ENCODE results near the gene MDGA2. TPM values are rescaled to one million over a fixed set of nuclear protein-coding genes. Genes with fewer than 3 reads are reported as not detected.

MDGA2 gene
- total and polyA plus RNA-seq, 2 of the 4 experiments (the other 2 are of a cell fraction): 0.02 TPM; not detected in 1

- dilution Hi-C loops (cut with HindIII; ENCODE audit: low sequenced_read_pairs, unreplicated experiment): no loop called here
- DNase-seq (no peak), ATAC-seq (ENCODE audit: low read depth) (no peak)
- H3K9me1 ChIP-seq (ENCODE audit: insufficient read depth, low read length): no peaks in the 10 kb centered on the region
- no peak overlapping the region for H2BK120ac ChIP-seq (ENCODE audit: low read depth, low read length)
- H2BK20ac ChIP-seq (ENCODE audit: low read depth, low read length): no peak overlapping the region
- H3K4me3 ChIP-seq (ENCODE audit: insufficient read depth, low read depth, low read length): no peak overlapping the region
- no peak overlapping the region for H3K4me2 ChIP-seq (ENCODE audit: low read depth, low read length)
- no peak overlapping the region for H2AFZ ChIP-seq (replicated peaks; ENCODE audit: low read length, poor library complexity)
- no peaks in the 10 kb centered on the region for H3K27me3 ChIP-seq (ENCODE audit: control insufficient read depth, insufficient read depth, low read length)
- ChIA-PET POLR2A (ENCODE audit: unreplicated experiment) (no interaction called here), CTCF (no interaction called here)
- no peak overlapping the region for H2BK5ac ChIP-seq (ENCODE audit: low read depth, low read length, poor library complexity, severe bottlenecking)
- H2AK5ac ChIP-seq (ENCODE audit: low read depth, low read length): no peak overlapping the region
- intact Hi-C loops (cut with micrococcal nuclease): no loop called here
- H3K36me3 ChIP-seq (ENCODE audit: control insufficient read depth, insufficient read depth, low read length): no peaks in the 10 kb centered on the region
- H3K56ac ChIP-seq (ENCODE audit: extremely low read depth, insufficient read depth, low read length): no peak overlapping the region
- H4K91ac ChIP-seq (ENCODE audit: insufficient read depth, low read depth, low read length): no peak overlapping the region
- in situ Hi-C loops (cut with MboI; ENCODE audit: low sequenced_read_pairs): no loop called here
- H3K79me1 ChIP-seq (ENCODE audit: low read depth in 1 of 2, low read length in 2 of 2): no peaks in the 10 kb centered on the region
- H2BK15ac ChIP-seq (ENCODE audit: low read depth, low read length): no peak overlapping the region
- no TSS peak for BruUV-seq (replicated peaks)
- no peak for TF ChIP-seq MAZ (IDR thresholded peaks at IDR 0.05; ENCODE audit: borderline replicate concordance, low read depth, low read length)
- TF ChIP-seq BHLHE40 (IDR thresholded peaks at IDR 0.05; ENCODE audit: low read depth, low read length): no peak
- TF ChIP-seq, protein P1, sequence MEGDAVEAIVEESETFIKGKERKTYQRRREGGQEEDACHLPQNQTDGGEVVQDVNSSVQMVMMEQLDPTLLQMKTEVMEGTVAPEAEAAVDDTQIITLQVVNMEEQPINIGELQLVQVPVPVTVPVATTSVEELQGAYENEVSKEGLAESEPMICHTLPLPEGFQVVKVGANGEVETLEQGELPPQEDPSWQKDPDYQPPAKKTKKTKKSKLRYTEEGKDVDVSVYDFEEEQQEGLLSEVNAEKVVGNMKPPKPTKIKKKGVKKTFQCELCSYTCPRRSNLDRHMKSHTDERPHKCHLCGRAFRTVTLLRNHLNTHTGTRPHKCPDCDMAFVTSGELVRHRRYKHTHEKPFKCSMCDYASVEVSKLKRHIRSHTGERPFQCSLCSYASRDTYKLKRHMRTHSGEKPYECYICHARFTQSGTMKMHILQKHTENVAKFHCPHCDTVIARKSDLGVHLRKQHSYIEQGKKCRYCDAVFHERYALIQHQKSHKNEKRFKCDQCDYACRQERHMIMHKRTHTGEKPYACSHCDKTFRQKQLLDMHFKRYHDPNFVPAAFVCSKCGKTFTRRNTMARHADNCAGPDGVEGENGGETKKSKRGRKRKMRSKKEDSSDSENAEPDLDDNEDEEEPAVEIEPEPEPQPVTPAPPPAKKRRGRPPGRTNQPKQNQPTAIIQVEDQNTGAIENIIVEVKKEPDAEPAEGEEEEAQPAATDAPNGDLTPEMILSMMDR (conservative IDR thresholded peaks at IDR 0.05; ENCODE audit: low read depth, low read length): no peak
- no peaks in the 10 kb centered on the region for H3K4me1 ChIP-seq (ENCODE audit: control insufficient read depth, insufficient read depth, low read length)
- no CpG with 5 or more reads among the region's 3 CpGs for WGBS, 2 experiments (ENCODE audit: extremely low coverage in 2 of 2, insufficient read length in 1 of 2)
- H2AK9ac ChIP-seq (replicated peaks; ENCODE audit: low read depth, low read length, poor library complexity): no peak overlapping the region
- H4K8ac ChIP-seq (ENCODE audit: low read depth in 2 of 2, low read length in 2 of 2): no peak overlapping the region
- no peak overlapping the region for H3K9ac ChIP-seq (ENCODE audit: low read depth, low read length)
- H3K4ac ChIP-seq (ENCODE audit: low read depth, low read length): no peak overlapping the region
- H3K27ac ChIP-seq (ENCODE audit: insufficient read depth, low read length): no peak overlapping the region
- no peaks in the 10 kb centered on the region for H4K20me1 ChIP-seq (ENCODE audit: insufficient read depth, low read length)
- no peak overlapping the region for H4K5ac ChIP-seq (ENCODE audit: low read depth, low read length)
- H3K23ac ChIP-seq (ENCODE audit: low read depth, low read length): no peak overlapping the region
- no peak overlapping the region for H3K18ac ChIP-seq (ENCODE audit: low read depth, low read length)
- no peak overlapping the region for H3K14ac ChIP-seq (replicated peaks; ENCODE audit: low read depth, low read length)
- H3K9me3 ChIP-seq (ENCODE audit: control insufficient read depth, insufficient read depth, low read length): no peaks in the 10 kb centered on the region
Measured at GRCh38 chr14:47447076-47447475, 228.3 kb downstream of the MDGA2 start.

All from IMR-90 (cell line).